ENCODE results near the gene COL15A1.

- TF ChIP-seq CTCF (conservative IDR thresholded peaks at IDR 0.05 in 1 of 2, IDR thresholded peaks at IDR 0.05 in 1 of 2; ENCODE audit: extremely low read depth in 1 of 2, insufficient read depth in 1 of 2, low read depth in 1 of 2, low read length in 2 of 2) = no peak
- no peak for TF ChIP-seq EZH2 (IDR thresholded peaks at IDR 0.05; ENCODE audit: borderline replicate concordance, low read length)
Observed at GRCh38 chr9:98902925-98903324, 40.8 kb upstream of the COL15A1 start.
